ENCODE data around the gene AMOTL1. TPM values are rescaled to one million over a fixed set of nuclear protein-coding genes. Genes with fewer than 3 reads are reported as not detected.

Gene AMOTL1
- total RNA-seq, 4 donors from 2014 or later = 2.5 to 19.0 (median 7.2) TPM

DNA sequence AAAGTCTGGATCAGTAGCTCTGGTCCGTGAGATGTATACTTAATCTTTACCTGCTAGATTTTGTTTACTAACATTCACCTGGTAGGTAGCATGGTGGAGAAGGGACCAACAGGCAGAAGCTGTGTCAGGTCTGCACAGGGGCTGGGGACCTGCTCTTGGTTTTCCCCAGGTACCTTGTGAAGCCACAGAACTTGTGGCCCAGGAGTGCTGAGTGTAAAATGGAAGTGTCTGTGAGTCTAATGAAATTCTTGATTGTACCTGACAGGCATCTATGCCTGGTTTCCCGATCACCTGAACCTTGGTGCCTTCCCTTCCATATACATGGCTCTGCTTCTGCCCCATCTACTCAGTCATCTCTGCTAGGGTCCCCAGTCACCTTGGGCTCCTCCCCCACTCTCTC, 110.8 kb downstream of the AMOTL1 start:
- DNase-seq = no peak
- peaks cover 0 to 3% (median 0%) of the 10 kb centered on the region in 4 donors for H3K4me1 ChIP-seq
- no peak for TF ChIP-seq POLR2A (IDR thresholded peaks at IDR 0.05)
- TF ChIP-seq, protein P1, sequence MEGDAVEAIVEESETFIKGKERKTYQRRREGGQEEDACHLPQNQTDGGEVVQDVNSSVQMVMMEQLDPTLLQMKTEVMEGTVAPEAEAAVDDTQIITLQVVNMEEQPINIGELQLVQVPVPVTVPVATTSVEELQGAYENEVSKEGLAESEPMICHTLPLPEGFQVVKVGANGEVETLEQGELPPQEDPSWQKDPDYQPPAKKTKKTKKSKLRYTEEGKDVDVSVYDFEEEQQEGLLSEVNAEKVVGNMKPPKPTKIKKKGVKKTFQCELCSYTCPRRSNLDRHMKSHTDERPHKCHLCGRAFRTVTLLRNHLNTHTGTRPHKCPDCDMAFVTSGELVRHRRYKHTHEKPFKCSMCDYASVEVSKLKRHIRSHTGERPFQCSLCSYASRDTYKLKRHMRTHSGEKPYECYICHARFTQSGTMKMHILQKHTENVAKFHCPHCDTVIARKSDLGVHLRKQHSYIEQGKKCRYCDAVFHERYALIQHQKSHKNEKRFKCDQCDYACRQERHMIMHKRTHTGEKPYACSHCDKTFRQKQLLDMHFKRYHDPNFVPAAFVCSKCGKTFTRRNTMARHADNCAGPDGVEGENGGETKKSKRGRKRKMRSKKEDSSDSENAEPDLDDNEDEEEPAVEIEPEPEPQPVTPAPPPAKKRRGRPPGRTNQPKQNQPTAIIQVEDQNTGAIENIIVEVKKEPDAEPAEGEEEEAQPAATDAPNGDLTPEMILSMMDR (IDR thresholded peaks at IDR 0.05) = no peak
- H3K27me3 ChIP-seq = no peaks in the 10 kb centered on the region
- no peaks in the 10 kb centered on the region for H3K36me3 ChIP-seq
- H3K9me3 ChIP-seq = no peaks in the 10 kb centered on the region
- H3K27ac ChIP-seq = no peak overlapping the region
- H3K4me3 ChIP-seq = no peak overlapping the region

DNA sequence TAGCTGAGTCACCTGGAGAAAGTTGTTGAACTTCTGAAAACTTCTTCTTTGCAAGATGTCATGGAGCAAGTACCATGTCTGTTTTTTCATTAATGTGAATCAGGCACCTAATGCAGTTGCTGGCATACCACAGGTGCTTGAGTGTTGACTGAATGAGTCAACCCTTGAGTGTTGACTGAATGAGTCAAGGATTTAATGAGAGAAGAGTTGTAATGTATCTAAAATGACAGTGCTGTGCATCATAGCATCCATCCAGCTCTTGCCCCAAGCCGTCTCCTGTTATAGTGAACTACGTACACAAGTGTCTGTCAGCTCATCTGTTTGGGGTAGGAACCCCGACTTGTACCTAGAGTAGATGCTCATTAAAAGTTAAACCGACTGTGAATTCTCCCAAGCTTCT, 112.1 kb downstream of the AMOTL1 start:
- Histone ChIP-seq H3K9me3 (no peaks in the 10 kb centered on the region), H3K36me3 (no peaks in the 10 kb centered on the region), H3K4me3 (no peak overlapping the region), H3K27me3 (no peaks in the 10 kb centered on the region), H3K27ac (no peak overlapping the region), H3K4me1 (no peaks in the 10 kb centered on the region)
- DNase-seq = no peak
- TF ChIP-seq, protein P1 (IDR thresholded peaks at IDR 0.05) = no peak
- TF ChIP-seq POLR2A (IDR thresholded peaks at IDR 0.05) = no peak

DNA sequence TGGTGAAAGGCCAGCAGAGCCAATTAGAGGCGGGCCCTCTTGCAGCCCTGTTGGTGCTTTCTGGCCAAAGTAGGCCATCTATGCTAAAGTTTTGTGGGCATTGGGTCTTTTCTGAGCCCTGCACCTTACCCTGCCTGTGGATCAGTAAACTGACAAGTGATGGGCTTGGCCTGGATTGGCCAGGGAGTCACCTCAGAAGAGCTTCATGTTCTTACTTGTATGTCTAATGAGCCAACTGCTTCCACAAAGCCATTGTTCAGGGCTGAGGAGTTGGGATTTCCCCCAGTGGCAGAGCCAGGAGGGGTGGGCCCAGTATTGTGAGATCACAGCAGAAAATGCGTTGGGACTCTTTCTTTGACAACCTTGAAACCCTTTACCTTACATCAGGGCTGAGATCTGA, 114.8 kb downstream of the AMOTL1 start:
- Histone ChIP-seq H3K27me3 (no peaks in the 10 kb centered on the region), H3K27ac (no peak overlapping the region), H3K36me3 (no peaks in the 10 kb centered on the region), H3K4me1 (no peaks in the 10 kb centered on the region), H3K4me3 (no peak overlapping the region), H3K9me3 (no peaks in the 10 kb centered on the region)
- TF ChIP-seq, protein P1 (IDR thresholded peaks at IDR 0.05) = no peak
- no peak for TF ChIP-seq POLR2A (IDR thresholded peaks at IDR 0.05)
- no peak for DNase-seq

DNA sequence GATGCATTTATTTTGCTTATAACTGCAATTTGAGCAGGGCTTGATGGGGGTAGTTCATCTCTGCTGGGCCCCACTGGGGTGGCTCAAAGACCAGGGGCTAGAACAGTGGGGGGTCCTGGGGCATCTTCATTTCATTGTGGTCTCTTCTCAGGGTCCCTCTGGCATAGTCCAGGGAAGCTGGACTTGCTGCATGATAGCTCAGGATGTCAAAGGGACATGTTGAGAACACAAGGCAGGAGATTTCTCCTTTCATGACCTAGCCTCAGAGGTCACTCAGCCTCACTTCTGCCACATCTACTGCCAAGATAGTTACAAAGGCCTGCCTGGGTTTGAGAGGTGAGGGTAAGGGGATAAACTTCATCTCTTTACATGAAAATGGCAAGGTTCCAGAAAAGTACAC, 115.7 kb downstream of the AMOTL1 start:
- TF ChIP-seq, protein P1 (IDR thresholded peaks at IDR 0.05) = no peak
- TF ChIP-seq POLR2A (IDR thresholded peaks at IDR 0.05) = no peak
- Histone ChIP-seq H3K27me3 (no peaks in the 10 kb centered on the region), H3K4me1 (no peaks in the 10 kb centered on the region), H3K4me3 (no peak overlapping the region), H3K27ac (no peak overlapping the region), H3K36me3 (no peaks in the 10 kb centered on the region), H3K9me3 (no peaks in the 10 kb centered on the region)
- DNase-seq = no peak

DNA sequence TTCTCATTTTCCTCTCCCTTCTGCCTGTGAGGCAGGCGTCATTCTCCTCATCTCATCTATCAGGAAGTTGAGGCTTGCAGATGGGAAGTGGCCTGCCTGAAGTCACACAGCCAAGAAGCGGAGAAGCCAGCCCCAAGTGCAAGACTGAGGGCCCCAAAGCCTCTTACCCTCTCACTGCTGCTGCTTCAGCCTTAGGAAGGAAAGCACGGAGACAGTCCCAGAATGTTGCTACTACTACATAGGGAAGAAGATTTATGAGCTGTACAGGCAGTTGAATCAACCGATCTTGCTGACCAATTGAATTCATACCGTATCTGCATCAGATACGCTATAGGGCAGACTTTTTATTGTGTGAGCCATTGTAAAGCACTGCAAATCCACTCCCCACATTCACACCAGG, 116.2 kb downstream of the AMOTL1 start:
- no peaks in the 10 kb centered on the region for H3K27me3 ChIP-seq
- H3K4me3 ChIP-seq = no peak overlapping the region
- no peaks in the 10 kb centered on the region for H3K9me3 ChIP-seq
- H3K4me1 ChIP-seq = no peaks in the 10 kb centered on the region
- H3K27ac ChIP-seq = no peak overlapping the region
- no peak for DNase-seq
- no peaks in the 10 kb centered on the region for H3K36me3 ChIP-seq
- no peak for TF ChIP-seq POLR2A (IDR thresholded peaks at IDR 0.05)
- TF ChIP-seq, protein P1 (IDR thresholded peaks at IDR 0.05) = no peak

DNA sequence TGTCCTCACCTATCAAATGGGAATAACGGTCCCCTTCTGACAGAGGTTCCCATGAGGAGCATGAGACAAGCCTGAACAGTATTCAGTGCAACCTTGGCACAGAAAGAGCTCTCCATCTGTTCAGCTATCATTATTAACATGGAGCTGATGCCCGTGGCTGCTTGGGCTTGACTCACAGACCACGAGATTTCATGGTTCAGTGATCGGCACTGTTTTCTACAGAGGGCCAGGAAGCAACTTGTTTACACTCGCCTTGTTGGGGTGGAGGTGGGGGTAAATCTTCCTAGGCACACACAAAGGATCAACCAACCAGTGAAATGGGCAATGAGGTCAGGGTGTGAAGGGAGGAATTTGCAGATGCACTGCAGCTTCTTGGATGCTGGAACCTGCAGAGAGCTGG, 117.0 kb downstream of the AMOTL1 start:
- Histone ChIP-seq H3K36me3 (no peaks in the 10 kb centered on the region), H3K4me1 (no peaks in the 10 kb centered on the region), H3K27ac (no peak overlapping the region), H3K9me3 (no peaks in the 10 kb centered on the region), H3K4me3 (no peak overlapping the region), H3K27me3 (no peaks in the 10 kb centered on the region)
- DNase-seq = no peak
- TF ChIP-seq, protein P1 (IDR thresholded peaks at IDR 0.05) = no peak
- no peak for TF ChIP-seq POLR2A (IDR thresholded peaks at IDR 0.05)
